KMS-11 (cell line): ENCODE measurements around the gene SH3BGRL2.
"Not testable (repeated sequence)": the region's sequence is repeated elsewhere in the genome, so short reads cannot be mapped to it uniquely, and the experiment has no call there.

Experiments used
- H2AFZ ChIP-seq: fragments of 200-600 bp; sonication (generic); 2 replicates; pipeline ENCODE4 v1.6.1; 2016; ENCODE audit warnings: antibody characterized with exemption, mixed run types, low read depth
- H3K27ac ChIP-seq: fragments of 200-600 bp; sonication (generic); 2 replicates; pipeline ENCODE4 v1.6.1; 2016; ENCODE audit warnings: mild to moderate bottlenecking, mixed run types
- H3K27me3 ChIP-seq: fragments of 200-600 bp; sonication (generic); 2 replicates; pipeline ENCODE4 v1.6.1; 2017; ENCODE audit warnings: mild to moderate bottlenecking, low read depth, mixed run types, moderate library complexity; ENCODE audit not compliant: insufficient read depth
- H3K36me3 ChIP-seq: fragments of 200-600 bp; sonication (generic); 2 replicates; pipeline ENCODE4 v1.6.1; 2017; ENCODE audit warnings: mild to moderate bottlenecking, mixed run types; ENCODE audit not compliant: insufficient read depth
- H3K4me1 ChIP-seq: fragments of 200-600 bp; sonication (generic); 2 replicates; pipeline ENCODE4 v1.6.1; 2016; ENCODE audit warnings: mild to moderate bottlenecking, low read depth, mixed run types; ENCODE audit not compliant: poor library complexity, severe bottlenecking
- H3K4me2 ChIP-seq: fragments of 200-600 bp; sonication (generic); 2 replicates; pipeline ENCODE4 v1.7.0; 2016; ENCODE audit warnings: mild to moderate bottlenecking, mixed run types
- H3K4me3 ChIP-seq: fragments of 200-600 bp; sonication (generic); IDR thresholded peaks from 2 replicates; pipeline ENCODE4 v1.6.1; 2017; ENCODE audit warnings: low read depth, low read length, mixed read lengths; ENCODE audit not compliant: insufficient read depth
- H3K79me2 ChIP-seq: fragments of 200-600 bp; sonication (generic); 2 replicates; pipeline ENCODE4 v1.6.1; 2016; ENCODE audit warnings: low read depth, mixed run types; ENCODE audit not compliant: insufficient read depth
- H3K9ac ChIP-seq: fragments of 200-600 bp; sonication (generic); 2 replicates; pipeline ENCODE4 v1.6.1; 2016; ENCODE audit warnings: mild to moderate bottlenecking, mixed run types
- H4K20me1 ChIP-seq: fragments of 200-600 bp; sonication (generic); 2 replicates; pipeline ENCODE4 v1.6.1; 2016; ENCODE audit warnings: mild to moderate bottlenecking, mixed run types; ENCODE audit not compliant: insufficient read depth
- CTCF ChIP-seq: fragments of 200-600 bp; sonication (generic); conservative IDR thresholded peaks from 2 replicates; pipeline ENCODE4 v1.6.1; 2017; ENCODE audit warnings: low read depth, mild to moderate bottlenecking, antibody characterized with exemption, low read length, moderate library complexity, mixed read lengths

SH3BGRL2 gene

GRCh38 chr6:79733388-79733787, 102.3 kb downstream of the SH3BGRL2 start:
- Histone ChIP-seq H3K4me1 (no peaks in the 10 kb centered on the region), H3K27ac (no peak overlapping the region), H2AFZ (no peak overlapping the region), H4K20me1 (no peaks in the 10 kb centered on the region), H3K4me3 (no peak overlapping the region), H3K9ac (no peak overlapping the region), H3K27me3 (no peaks in the 10 kb centered on the region), H3K79me2 (no peaks in the 10 kb centered on the region), H3K4me2 (no peak overlapping the region), H3K36me3 (no peaks in the 10 kb centered on the region)
- TF ChIP-seq CTCF, result no peak

DNA sequence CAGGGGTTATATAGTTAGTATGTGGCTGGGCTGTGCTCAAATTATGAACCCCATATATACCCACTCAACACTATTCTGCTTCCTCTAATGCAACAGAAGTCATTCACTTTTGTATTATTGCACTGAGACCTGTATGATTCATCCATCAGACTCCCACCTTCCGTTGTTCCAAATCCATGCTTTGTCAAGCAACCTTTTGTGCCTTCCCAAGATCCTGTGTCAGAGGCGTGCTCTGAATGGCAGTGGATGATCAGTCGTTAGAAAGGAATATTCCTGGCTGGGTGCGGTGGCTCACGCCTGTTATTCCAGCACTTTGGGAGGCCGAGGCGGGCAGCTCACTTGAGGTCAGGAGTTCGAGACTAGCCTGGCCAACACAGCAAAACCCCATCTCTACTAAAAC, 103.2 kb downstream of the SH3BGRL2 start:
- Histone ChIP-seq H3K36me3 (no peaks in the 10 kb centered on the region), H3K27ac (no peak overlapping the region), H3K4me2 (no peak overlapping the region), H3K4me3 (no peak overlapping the region), H3K27me3 (no peaks in the 10 kb centered on the region), H3K4me1 (no peaks in the 10 kb centered on the region), H3K9ac (no peak overlapping the region), H4K20me1 (no peaks in the 10 kb centered on the region), H3K79me2 (no peaks in the 10 kb centered on the region), H2AFZ (no peak overlapping the region)
- TF ChIP-seq CTCF, result no peak

DNA sequence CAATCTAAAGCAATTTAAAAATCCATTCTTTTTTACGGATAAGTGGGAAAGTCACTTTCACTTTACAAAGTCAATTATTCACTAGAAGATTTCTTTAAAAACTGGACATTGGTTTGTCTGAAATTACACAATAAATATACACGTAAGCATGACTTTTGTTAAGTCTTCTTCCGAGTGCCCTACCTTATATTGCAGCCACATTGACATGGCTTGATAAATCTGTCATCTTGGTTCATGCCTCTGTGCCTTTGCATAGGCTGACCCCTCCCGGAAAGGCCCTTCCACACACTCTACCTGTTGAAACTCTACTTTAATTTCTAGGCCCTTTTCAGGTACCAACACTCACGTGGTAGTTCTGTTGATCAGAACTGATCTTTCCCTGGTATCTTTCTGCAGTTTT, 104.1 kb downstream of the SH3BGRL2 start:
- H3K4me1 ChIP-seq, result no peaks in the 10 kb centered on the region
- H3K79me2 ChIP-seq, result no peaks in the 10 kb centered on the region
- no peaks in the 10 kb centered on the region for H4K20me1 ChIP-seq
- no peaks in the 10 kb centered on the region for H3K36me3 ChIP-seq
- no peak overlapping the region for H3K4me3 ChIP-seq
- H3K27ac ChIP-seq, result no peak overlapping the region
- H3K27me3 ChIP-seq, result no peaks in the 10 kb centered on the region
- no peak for TF ChIP-seq CTCF
- H2AFZ ChIP-seq, result no peak overlapping the region
- H3K9ac ChIP-seq, result no peak overlapping the region
- H3K4me2 ChIP-seq, result no peak overlapping the region

- no peak overlapping the region for H3K9ac ChIP-seq
- H3K4me1 ChIP-seq, result no peaks in the 10 kb centered on the region
- no peaks in the 10 kb centered on the region for H4K20me1 ChIP-seq
- H3K4me3 ChIP-seq, result no peak overlapping the region
- H3K4me2 ChIP-seq, result no peak overlapping the region
- H3K27ac ChIP-seq, result no peak overlapping the region
- no peaks in the 10 kb centered on the region for H3K79me2 ChIP-seq
- H2AFZ ChIP-seq, result no peak overlapping the region
- no peaks in the 10 kb centered on the region for H3K36me3 ChIP-seq
- TF ChIP-seq CTCF, result no peak
- H3K27me3 ChIP-seq, result no peaks in the 10 kb centered on the region
Measured at GRCh38 chr6:79737172-79737571, 106.0 kb downstream of the SH3BGRL2 start.

DNA sequence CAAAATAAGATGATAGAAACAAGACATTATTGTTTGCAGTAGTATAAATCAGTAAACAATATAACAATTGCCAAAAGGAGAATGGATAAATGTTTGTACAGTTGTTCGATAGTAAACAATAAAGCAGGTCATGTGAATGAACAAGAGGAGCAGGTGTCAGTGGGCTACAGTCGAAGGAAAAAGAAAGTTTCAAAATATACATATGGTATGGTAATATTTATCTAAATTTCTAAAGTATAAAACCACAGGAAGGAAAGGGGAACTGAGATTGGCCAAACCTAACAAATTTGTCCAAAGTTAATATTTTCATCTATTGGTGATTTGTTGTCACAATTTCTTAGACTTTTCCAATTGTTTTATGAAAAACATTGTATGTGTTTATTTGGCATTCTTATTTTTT, 110.9 kb downstream of the SH3BGRL2 start:
- no peak for TF ChIP-seq CTCF
- H3K36me3 ChIP-seq, result no peaks in the 10 kb centered on the region

DNA sequence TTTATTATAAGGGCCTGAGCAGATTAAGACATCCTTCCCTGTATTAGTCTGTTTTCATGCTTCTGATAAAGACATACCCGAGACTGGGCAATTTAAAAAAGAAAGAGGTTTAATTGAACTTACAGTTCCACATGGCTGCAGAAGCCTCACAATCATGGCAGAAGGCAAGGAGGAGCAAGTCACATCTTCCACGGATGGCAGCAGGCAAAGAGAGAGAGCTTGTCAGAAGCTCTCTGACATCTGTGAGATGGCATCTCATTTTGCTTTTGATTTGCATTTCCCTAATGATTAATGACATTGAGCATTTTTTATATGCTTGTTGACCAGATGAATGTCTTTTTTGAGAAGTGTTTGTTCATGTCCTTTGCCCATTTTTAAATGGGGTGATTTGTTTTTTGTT, 114.2 kb downstream of the SH3BGRL2 start:
- not testable (repeated sequence) for H3K36me3 ChIP-seq, H3K4me2 ChIP-seq, H3K79me2 ChIP-seq, H3K27me3 ChIP-seq, H3K4me3 ChIP-seq, H2AFZ ChIP-seq, H4K20me1 ChIP-seq, H3K4me1 ChIP-seq, H3K27ac ChIP-seq, H3K9ac ChIP-seq

More for the DNA sequence above, 110.9 kb downstream of the SH3BGRL2 start:
- Histone ChIP-seq H3K4me2 (no peak overlapping the region), H3K4me1 (no peaks in the 10 kb centered on the region), H3K27ac (no peak overlapping the region), H3K4me3 (no peak overlapping the region), H3K9ac (no peak overlapping the region), H4K20me1 (no peaks in the 10 kb centered on the region), H3K27me3 (no peaks in the 10 kb centered on the region), H3K79me2 (no peaks in the 10 kb centered on the region), H2AFZ (no peak overlapping the region)

DNA sequence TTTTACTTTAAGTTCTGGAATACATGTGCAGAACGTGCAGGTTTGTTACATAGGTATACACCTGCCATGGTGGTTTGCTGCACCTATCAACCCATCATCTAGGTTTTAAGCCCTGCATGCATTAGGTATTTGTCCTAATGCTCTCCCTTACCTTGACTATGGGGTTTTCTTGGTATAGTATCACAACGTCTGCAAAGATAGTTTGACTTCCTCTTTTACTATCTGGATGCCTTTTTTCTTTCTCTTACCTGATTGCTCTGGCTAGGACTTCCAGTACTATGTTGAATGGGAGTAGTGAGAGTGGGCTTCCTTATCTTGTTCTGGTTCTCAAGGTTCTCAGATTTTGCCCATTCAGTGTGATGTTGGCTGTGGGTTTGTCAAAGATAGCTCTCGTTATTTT, 115.2 kb downstream of the SH3BGRL2 start:
- not testable (repeated sequence) for H3K4me3 ChIP-seq, H3K27me3 ChIP-seq, H3K79me2 ChIP-seq, H3K4me2 ChIP-seq, H3K36me3 ChIP-seq, H4K20me1 ChIP-seq, H3K9ac ChIP-seq, H3K4me1 ChIP-seq, H2AFZ ChIP-seq, H3K27ac ChIP-seq
